K562 (cell line): ENCODE results near the gene DCAF7. TPM values are rescaled to one million over a fixed set of nuclear protein-coding genes. Genes with fewer than 3 reads are reported as not detected.

Experiments used
- HLTF ChIP-seq: fragments of 450-650 bp; IDR thresholded peaks from 2 replicates; pipeline ENCODE4 v1.6.1; 2016
- HNRNPUL1 ChIP-seq: fragments of 200-400 bp; formaldehyde crosslinking; IDR thresholded peaks from 2 replicates; pipeline ENCODE4 v1.6.1; 2017; ENCODE audit warnings: low read length
- KAT7 ChIP-seq: sonication (generic); formaldehyde crosslinking; IDR thresholded peaks from 2 replicates; pipeline ENCODE4 v1.8.0; 2022; ENCODE audit warnings: missing genetic modification reagents, mild to moderate bottlenecking, borderline replicate concordance
- KDM2B ChIP-seq: fragments of 250-450 bp; sonication (Bioruptor Pico); IDR thresholded peaks from 2 replicates; pipeline ENCODE4 v1.8.0; 2021; ENCODE audit warnings: mild to moderate bottlenecking, moderate library complexity
- KDM5B ChIP-seq: fragments of 200-600 bp; sonication (generic); IDR thresholded peaks from 2 replicates; pipeline ENCODE4 v1.6.1; 2012; ENCODE audit warnings: low read depth, mild to moderate bottlenecking, moderate library complexity, low read length, control low read depth, inconsistent platforms; ENCODE audit not compliant: insufficient replicate concordance
- NUFIP1 ChIP-seq: fragments of 450-650 bp; IDR thresholded peaks from 2 replicates; pipeline ENCODE4 v1.6.1; 2018; ENCODE audit not compliant: partially characterized antibody
- POLR2A ChIP-seq: fragments of 450-650 bp; conservative IDR thresholded peaks from 2 replicates; pipeline ENCODE4 v1.6.1; 2016
- POLR3A ChIP-seq: IDR thresholded peaks from 2 replicates; pipeline ENCODE4 v1.6.1; 2011; ENCODE audit warnings: borderline replicate concordance, mild to moderate bottlenecking, moderate library complexity; ENCODE audit not compliant: insufficient read length, insufficient read depth; ENCODE audit errors: extremely low read depth
- PRPF4 ChIP-seq: fragments of 200-400 bp; formaldehyde crosslinking; IDR thresholded peaks from one replicate; pipeline ENCODE4 v1.6.1; 2017; ENCODE audit warnings: low read length, low read depth, mild to moderate bottlenecking; ENCODE audit not compliant: insufficient read depth, poor library complexity, severe bottlenecking
- SIX5 ChIP-seq, 2 experiments: IDR thresholded peaks; 2 replicates each; pipeline ENCODE4 v1.6.1; 2011; ENCODE audit warnings: low read length in 2 of 2, borderline replicate concordance in 1 of 2, low read depth in 1 of 2, mild to moderate bottlenecking in 1 of 2, moderate library complexity in 1 of 2; ENCODE audit not compliant: insufficient read depth in 1 of 2
- SMAD2 ChIP-seq: fragments of 150-350 bp; IDR thresholded peaks from 2 replicates; pipeline ENCODE4 v1.6.1; 2014; ENCODE audit warnings: low read depth, mild to moderate bottlenecking, low read length
- SRSF9 ChIP-seq: fragments of 200-400 bp; formaldehyde crosslinking; IDR thresholded peaks from 2 replicates; pipeline ENCODE4 v1.6.1; 2017; ENCODE audit warnings: low read depth, low read length, borderline replicate concordance
- TAF9B ChIP-seq: fragments of 450-650 bp; IDR thresholded peaks from 2 replicates; pipeline ENCODE4 v1.6.1; 2018; ENCODE audit warnings: mild to moderate bottlenecking; ENCODE audit not compliant: partially characterized antibody
- TARDBP ChIP-seq: fragments of 450-650 bp; IDR thresholded peaks from 2 replicates; pipeline ENCODE4 v1.6.1; 2016
- TFAM ChIP-seq: fragments of 250-450 bp; sonication (Bioruptor Pico); conservative IDR thresholded peaks from 2 replicates; pipeline ENCODE4 v1.5.0; 2021; ENCODE audit warnings: mild to moderate bottlenecking, moderate library complexity
- XRCC3 ChIP-seq: fragments of 450-650 bp; IDR thresholded peaks from 2 replicates; pipeline ENCODE4 v1.6.1; 2017; ENCODE audit warnings: mild to moderate bottlenecking, moderate library complexity
- ZBTB7A ChIP-seq: IDR thresholded peaks from 2 replicates; pipeline ENCODE4 v1.6.1; 2011; ENCODE audit warnings: low read depth, mild to moderate bottlenecking, low read length, moderate library complexity, borderline replicate concordance; ENCODE audit not compliant: control insufficient read depth
- ZFP1 ChIP-seq: fragments of 450-650 bp; formaldehyde crosslinking; IDR thresholded peaks from 2 replicates; pipeline ENCODE4 v1.4.0; 2020; ENCODE audit warnings: mild to moderate bottlenecking, mixed read lengths
- ZSCAN32 ChIP-seq: fragments of 450-650 bp; formaldehyde crosslinking; IDR thresholded peaks from 2 replicates; pipeline ENCODE4 v1.4.0; 2020; ENCODE audit warnings: mild to moderate bottlenecking, moderate library complexity
- polyA plus RNA-seq, 8 experiments: library from polyadenylated mRNA; depleted of rRNA in 4 of 8; stranded (reverse) in 5 of 8; unstranded in 3 of 8; fragments of >200 nt; fragmentation: Nextera tagmentation in 2 of 8; fragmentation: Illumina TruSeq in 1 of 8; extraction: Ambion mirVana in 2 of 8; extraction: Trizol in 1 of 8; gene quantifications; 2 replicates each; pipeline versions ENCODE4 v1.2.1 to v1.2.3, GENCODE V29; 2011 to 2014; ENCODE audit warnings: inconsistent platforms in 1 of 8, missing spikeins in 1 of 8
- total RNA-seq, 7 experiments: library from RNA; depleted of rRNA in 6 of 7; stranded (reverse); fragments of >200 nt in 6 of 7; fragmentation: Illumina TruSeq in 2 of 7; extraction: Trizol in 2 of 7; gene quantifications; 2 replicates each; pipeline versions ENCODE4 v1.2.1 to v1.2.3, GENCODE V29; 2011 to 2021; ENCODE audit warnings: low replicate concordance in 1 of 7
- TF ChIP-seq, protein P1 (sequence below): fragments of 200-800 bp; sonication (Bioruptor generic); IDR thresholded peaks from 2 replicates; pipeline ENCODE4 v1.6.1; 2016; ENCODE audit warnings: missing genetic modification characterization, missing compliant biosample characterization
- TF ChIP-seq, protein P2 (sequence below): sonication (generic); IDR thresholded peaks from 2 replicates; pipeline ENCODE4 v1.6.1; 2016
- TF ChIP-seq, protein P3 (sequence below): fragments of 450-650 bp; formaldehyde crosslinking; IDR thresholded peaks from 2 replicates; pipeline ENCODE4 v1.4.0; 2022; ENCODE audit warnings: mild to moderate bottlenecking, moderate library complexity

The DCAF7 gene
- total and polyA plus RNA-seq, 9 of the 15 experiments (the other 6 are each of a cell fraction or from before 2014, with no cell fraction given), result 30.8 to 123 (median 40.2) TPM

DNA sequence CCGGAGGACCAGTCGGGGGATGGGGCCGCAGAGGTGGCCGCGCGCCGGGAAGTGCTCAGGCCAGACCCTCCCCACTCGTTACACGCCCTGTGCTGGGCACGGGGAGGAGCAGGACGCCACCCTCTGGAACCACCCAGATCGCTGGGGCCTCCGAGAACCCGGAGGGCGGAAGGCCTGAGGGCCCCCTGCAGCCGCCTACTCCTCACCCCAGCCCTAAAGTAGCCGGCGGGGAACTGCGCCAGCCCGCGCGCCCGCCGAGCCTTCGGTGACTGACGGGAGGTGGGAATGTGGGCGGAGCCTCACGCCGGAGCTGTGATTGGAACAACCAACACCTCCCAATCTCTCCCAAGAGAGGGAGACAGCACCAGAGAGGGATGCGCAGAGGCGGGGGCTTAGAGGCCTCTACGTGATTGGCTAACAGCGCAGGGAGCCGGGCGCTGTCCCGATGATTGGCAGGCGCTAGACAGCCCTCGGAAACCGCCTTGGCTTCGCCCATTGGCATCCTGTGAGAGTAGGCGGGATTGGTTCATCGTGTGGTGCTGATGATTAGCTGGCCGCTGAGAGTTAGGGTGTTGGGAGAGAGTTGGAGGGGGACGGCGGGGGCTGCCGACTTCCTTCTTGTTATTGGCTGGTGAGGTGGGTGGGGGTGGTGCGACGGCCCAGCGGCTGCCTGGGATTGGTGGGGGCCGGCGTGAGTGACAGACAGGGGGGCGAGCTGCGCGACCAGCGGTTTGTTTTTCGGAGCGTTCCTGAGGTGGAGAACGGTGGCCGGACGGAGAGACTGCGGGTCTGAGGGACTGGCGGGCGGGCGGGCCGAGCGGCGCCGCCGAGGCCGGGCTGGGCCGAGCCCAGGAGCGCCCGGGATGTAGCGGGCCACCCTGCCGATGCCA, 71.7 kb downstream of the DCAF7 start, which contains the start of gene MAP3K3 (continued):
- TF ChIP-seq KDM5B (peak; percentile 91), ZSCAN32 (CRISPR knock-in tag) (no peak), HNRNPUL1 (no peak), HLTF (no peak), POLR2A (peak; percentile 88), KDM2B (CRISPR knock-in tag) (no peak), SRSF9 (no peak), TFAM (CRISPR knock-in tag) (no peak), XRCC3 (no peak), TARDBP (no peak; the same call in 1 of the 2 replicates), POLR3A (no peak), KAT7 (no peak), NUFIP1 (no peak), ZFP1 (CRISPR knock-in tag) (no peak), SIX5 (IDR thresholded peaks at IDR 0.05; ENCODE audit: borderline replicate concordance in 1 of 2, insufficient read depth in 1 of 2, low read depth in 1 of 2, low read length in 2 of 2) (no peak), PRPF4 (no peak), ZBTB7A (no peak), SMAD2 (no peak), TAF9B (peak; percentile 37)
- TF ChIP-seq, protein P1, sequence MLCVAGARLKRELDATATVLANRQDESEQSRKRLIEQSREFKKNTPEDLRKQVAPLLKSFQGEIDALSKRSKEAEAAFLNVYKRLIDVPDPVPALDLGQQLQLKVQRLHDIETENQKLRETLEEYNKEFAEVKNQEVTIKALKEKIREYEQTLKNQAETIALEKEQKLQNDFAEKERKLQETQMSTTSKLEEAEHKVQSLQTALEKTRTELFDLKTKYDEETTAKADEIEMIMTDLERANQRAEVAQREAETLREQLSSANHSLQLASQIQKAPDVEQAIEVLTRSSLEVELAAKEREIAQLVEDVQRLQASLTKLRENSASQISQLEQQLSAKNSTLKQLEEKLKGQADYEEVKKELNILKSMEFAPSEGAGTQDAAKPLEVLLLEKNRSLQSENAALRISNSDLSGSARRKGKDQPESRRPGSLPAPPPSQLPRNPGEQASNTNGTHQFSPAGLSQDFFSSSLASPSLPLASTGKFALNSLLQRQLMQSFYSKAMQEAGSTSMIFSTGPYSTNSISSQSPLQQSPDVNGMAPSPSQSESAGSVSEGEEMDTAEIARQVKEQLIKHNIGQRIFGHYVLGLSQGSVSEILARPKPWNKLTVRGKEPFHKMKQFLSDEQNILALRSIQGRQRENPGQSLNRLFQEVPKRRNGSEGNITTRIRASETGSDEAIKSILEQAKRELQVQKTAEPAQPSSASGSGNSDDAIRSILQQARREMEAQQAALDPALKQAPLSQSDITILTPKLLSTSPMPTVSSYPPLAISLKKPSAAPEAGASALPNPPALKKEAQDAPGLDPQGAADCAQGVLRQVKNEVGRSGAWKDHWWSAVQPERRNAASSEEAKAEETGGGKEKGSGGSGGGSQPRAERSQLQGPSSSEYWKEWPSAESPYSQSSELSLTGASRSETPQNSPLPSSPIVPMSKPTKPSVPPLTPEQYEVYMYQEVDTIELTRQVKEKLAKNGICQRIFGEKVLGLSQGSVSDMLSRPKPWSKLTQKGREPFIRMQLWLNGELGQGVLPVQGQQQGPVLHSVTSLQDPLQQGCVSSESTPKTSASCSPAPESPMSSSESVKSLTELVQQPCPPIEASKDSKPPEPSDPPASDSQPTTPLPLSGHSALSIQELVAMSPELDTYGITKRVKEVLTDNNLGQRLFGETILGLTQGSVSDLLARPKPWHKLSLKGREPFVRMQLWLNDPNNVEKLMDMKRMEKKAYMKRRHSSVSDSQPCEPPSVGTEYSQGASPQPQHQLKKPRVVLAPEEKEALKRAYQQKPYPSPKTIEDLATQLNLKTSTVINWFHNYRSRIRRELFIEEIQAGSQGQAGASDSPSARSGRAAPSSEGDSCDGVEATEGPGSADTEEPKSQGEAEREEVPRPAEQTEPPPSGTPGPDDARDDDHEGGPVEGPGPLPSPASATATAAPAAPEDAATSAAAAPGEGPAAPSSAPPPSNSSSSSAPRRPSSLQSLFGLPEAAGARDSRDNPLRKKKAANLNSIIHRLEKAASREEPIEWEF, result no peak
- TF ChIP-seq, protein P2, sequence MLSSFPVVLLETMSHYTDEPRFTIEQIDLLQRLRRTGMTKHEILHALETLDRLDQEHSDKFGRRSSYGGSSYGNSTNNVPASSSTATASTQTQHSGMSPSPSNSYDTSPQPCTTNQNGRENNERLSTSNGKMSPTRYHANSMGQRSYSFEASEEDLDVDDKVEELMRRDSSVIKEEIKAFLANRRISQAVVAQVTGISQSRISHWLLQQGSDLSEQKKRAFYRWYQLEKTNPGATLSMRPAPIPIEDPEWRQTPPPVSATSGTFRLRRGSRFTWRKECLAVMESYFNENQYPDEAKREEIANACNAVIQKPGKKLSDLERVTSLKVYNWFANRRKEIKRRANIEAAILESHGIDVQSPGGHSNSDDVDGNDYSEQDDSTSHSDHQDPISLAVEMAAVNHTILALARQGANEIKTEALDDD, result no peak
- TF ChIP-seq, protein P3, sequence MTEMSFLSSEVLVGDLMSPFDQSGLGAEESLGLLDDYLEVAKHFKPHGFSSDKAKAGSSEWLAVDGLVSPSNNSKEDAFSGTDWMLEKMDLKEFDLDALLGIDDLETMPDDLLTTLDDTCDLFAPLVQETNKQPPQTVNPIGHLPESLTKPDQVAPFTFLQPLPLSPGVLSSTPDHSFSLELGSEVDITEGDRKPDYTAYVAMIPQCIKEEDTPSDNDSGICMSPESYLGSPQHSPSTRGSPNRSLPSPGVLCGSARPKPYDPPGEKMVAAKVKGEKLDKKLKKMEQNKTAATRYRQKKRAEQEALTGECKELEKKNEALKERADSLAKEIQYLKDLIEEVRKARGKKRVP (CRISPR knock-in tag), result no peak
